ENCODE measurements around the gene AMH.

Gene AMH

GRCh38 chr19:2249880-2250765 is 1.0 kb downstream of the AMH start:
- peak; percentile 37 for DNase-seq

GRCh38 chr19:2250766-2251105 is 1.6 kb downstream of the AMH start:
- DNase-seq: no peak

GRCh38 chr19:2251106-2252054 is 2.3 kb downstream of the AMH start:
- DNase-seq: peak; percentile 79

- DNase-seq: peak; percentile 67
Observed at GRCh38 chr19:2252055-2252796, 3.1 kb downstream of the AMH start.

GRCh38 chr19:2252797-2253105 is 3.6 kb downstream of the AMH start:
- DNase-seq: no peak

- DNase-seq: peak; percentile 63
Observed at GRCh38 chr19:2253106-2254063, 4.3 kb downstream of the AMH start.

GRCh38 chr19:2254064-2254872 is 5.1 kb downstream of the AMH start:
- no peak for DNase-seq

- no peak for DNase-seq
Observed at GRCh38 chr19:2255112-2255845, 6.2 kb downstream of the AMH start.

GRCh38 chr19:2255982-2256685 is 7.0 kb downstream of the AMH start, which contains the start of gene JSRP1:
JSRP1 (minus strand) TSS chr19:2256417; CDS start chr19:2255314, 1,103 bp downstream.
- no peak for DNase-seq

- no peak for DNase-seq
Observed at GRCh38 chr19:2259336-2259735, 10.2 kb downstream of the AMH start.

GRCh38 chr19:2260341-2260805 is 11.2 kb downstream of the AMH start:
- DNase-seq: no peak

GRCh38 chr19:2261438-2262172 is 12.5 kb downstream of the AMH start:
- DNase-seq: no peak

GRCh38 chr19:2266183-2266993 is 17.3 kb downstream of the AMH start:
- no peak for DNase-seq

- no peak for DNase-seq
Observed at GRCh38 chr19:2268480-2268830, 19.3 kb downstream of the AMH start.

GRCh38 chr19:2268861-2269243 is 19.7 kb downstream of the AMH start:
- no peak for DNase-seq

- peak; percentile 99 for DNase-seq
Observed at GRCh38 chr19:2269244-2270156, 20.4 kb downstream of the AMH start.

- DNase-seq: no peak
Observed at GRCh38 chr19:2270157-2270422, 21.0 kb downstream of the AMH start.
